Keratinocyte (primary cell): Measurements from ENCODE around the gene NLRP7. TPM values are rescaled to one million over a fixed set of nuclear protein-coding genes. Genes with fewer than 3 reads are reported as not detected.

Experiments used
- DNase-seq: peaks from one replicate; pipeline ENCODE4 v3.0.0-alpha.2; 2011; ENCODE audit warnings: low read depth, missing footprints, low spot score
- FAIRE-seq: peaks from 2 replicates; lab custom pipeline; 2011; peaks lifted over from hg19 to GRCh38; lab: Jason Lieb, UNC
- H2AFZ ChIP-seq: 2 replicates; pipeline ENCODE4 v1.6.0; 2012; ENCODE audit warnings: low read length, control low read depth, inconsistent platforms; ENCODE audit not compliant: control insufficient read depth
- H3K27ac ChIP-seq: 2 replicates; pipeline ENCODE4 v1.5.1; 2011; ENCODE audit warnings: low read length; ENCODE audit not compliant: control insufficient read depth, insufficient read depth
- H3K27me3 ChIP-seq: 3 replicates; pipeline ENCODE4 v1.6.0; 2011; ENCODE audit warnings: low read length; ENCODE audit not compliant: control insufficient read depth, insufficient read depth; ENCODE audit errors: extremely low read depth
- H3K36me3 ChIP-seq, 2 experiments: 2 replicates in 1 of 2; 3 replicates in 1 of 2; pipeline ENCODE4 v1.5.1; 2011; ENCODE audit warnings: low read length in 2 of 2, mild to moderate bottlenecking in 1 of 2; ENCODE audit not compliant: control insufficient read depth in 2 of 2, insufficient read depth in 2 of 2; ENCODE audit errors: extremely low read depth in 1 of 2
- H3K4me1 ChIP-seq: 3 replicates; pipeline ENCODE4 v1.5.1; 2011; ENCODE audit warnings: low read length; ENCODE audit not compliant: control insufficient read depth, insufficient read depth; ENCODE audit errors: extremely low read depth
- H3K4me2 ChIP-seq: 3 replicates; pipeline ENCODE4 v1.6.0; 2011; ENCODE audit warnings: low read depth, low read length; ENCODE audit not compliant: control insufficient read depth, insufficient read depth; ENCODE audit errors: extremely low read depth
- H3K4me3 ChIP-seq, 3 experiments: fragments of 200-600 bp in 1 of 3; sonication (generic) in 1 of 3; 2 replicates in 2 of 3; 3 replicates in 1 of 3; pipeline ENCODE4 v1.5.1; 2011 to 2016; ENCODE audit warnings: low read length in 3 of 3, mild to moderate bottlenecking in 3 of 3, control low read depth in 2 of 3, inconsistent platforms in 1 of 3, low read depth in 1 of 3, mixed read lengths in 1 of 3, mixed run types in 1 of 3, moderate library complexity in 1 of 3; ENCODE audit not compliant: control insufficient read depth in 2 of 3, insufficient read depth in 2 of 3; ENCODE audit errors: extremely low read depth in 1 of 3
- H3K79me2 ChIP-seq: 2 replicates; pipeline ENCODE4 v1.6.0; 2012; ENCODE audit warnings: low read length; ENCODE audit not compliant: control insufficient read depth, insufficient read depth
- H3K9ac ChIP-seq: 3 replicates; pipeline ENCODE4 v1.6.0; 2011; ENCODE audit warnings: low read length; ENCODE audit not compliant: control insufficient read depth, insufficient read depth; ENCODE audit errors: extremely low read depth
- H3K9me1 ChIP-seq: 3 replicates; pipeline ENCODE4 v1.6.0; 2011; ENCODE audit warnings: low read length; ENCODE audit not compliant: control insufficient read depth, insufficient read depth; ENCODE audit errors: extremely low read depth
- H3K9me3 ChIP-seq: 2 replicates; pipeline ENCODE4 v1.5.1; 2012; ENCODE audit warnings: low read depth, low read length; ENCODE audit not compliant: control insufficient read depth
- H4K20me1 ChIP-seq: 3 replicates; pipeline ENCODE4 v1.6.0; 2011; ENCODE audit warnings: low read length; ENCODE audit not compliant: control insufficient read depth, insufficient read depth; ENCODE audit errors: extremely low read depth
- CTCF ChIP-seq, 3 experiments: IDR thresholded peaks in 1 of 3; conservative IDR thresholded peaks in 1 of 3; optimal IDR thresholded peaks in 1 of 3; 2 replicates in 2 of 3; 3 replicates in 1 of 3; pipeline versions ENCODE3 to v1.5.1; 2011; ENCODE audit warnings: low read length in 3 of 3, mild to moderate bottlenecking in 3 of 3, moderate library complexity in 2 of 3, control low read depth in 1 of 3, inconsistent platforms in 1 of 3; ENCODE audit not compliant: insufficient read depth in 2 of 3; ENCODE audit errors: extremely low read depth in 1 of 3
- EZH2 ChIP-seq: IDR thresholded peaks from one replicate; pipeline ENCODE4 v1.6.1; 2012; ENCODE audit warnings: inconsistent platforms, mild to moderate bottlenecking, low read length, moderate library complexity
- dilution Hi-C: fragments of 300-500 bp; cut with MboI; formaldehyde crosslinking; loops from one replicate; pipeline ENCODE4 v1.7.0; 2020; ENCODE audit warnings: low sequenced_read_pairs; ENCODE audit not compliant: extremely low pct_ligation_motif_present
- polyA plus RNA-seq, 5 experiments: library from polyadenylated mRNA; depleted of rRNA in 3 of 5; stranded (reverse) in 3 of 5; stranded (forward) in 1 of 5; unstranded in 1 of 5; fragments of >200 nt; gene quantifications; 1 replicate in 1 of 5; 2 replicates in 3 of 5; 3 replicates in 1 of 5; pipeline versions ENCODE4 v1.2.1 to v1.2.3, GENCODE V29; 2011 to 2012; ENCODE audit warnings: missing spikeins in 2 of 5, low read depth in 1 of 5, low replicate concordance in 1 of 5

Gene NLRP7
- polyA plus RNA-seq, 1 donor (not counting 4 experiments of a cell fraction or from before 2014, with no cell fraction given), result not detected

GRCh38 chr19:54938906-54939305 is 8.4 kb downstream of the NLRP7 start:
- no peaks in the 10 kb centered on the region for H4K20me1 ChIP-seq
- no peaks in the 10 kb centered on the region for H3K9me1 ChIP-seq
- H3K9ac ChIP-seq, result no peak overlapping the region
- H3K4me3 ChIP-seq, result no peak overlapping the region
- H3K27me3 ChIP-seq, result no peaks in the 10 kb centered on the region
- TF ChIP-seq EZH2 (no peak), CTCF (optimal IDR thresholded peaks at IDR 0.05 in 1 of 3, IDR thresholded peaks at IDR 0.05 in 1 of 3, conservative IDR thresholded peaks at IDR 0.05 in 1 of 3; ENCODE audit: extremely low read depth in 1 of 3, insufficient read depth in 2 of 3, low read length in 3 of 3) (no peak)
- no peaks in the 10 kb centered on the region for H3K79me2 ChIP-seq
- H2AFZ ChIP-seq, result no peak overlapping the region
- H3K36me3 ChIP-seq, result no peaks in the 10 kb centered on the region
- DNase-seq, result no peak
- H3K4me2 ChIP-seq, result no peak overlapping the region
- dilution Hi-C loops, result no loop called here
- no peak overlapping the region for H3K27ac ChIP-seq
- peaks cover 4% of the 10 kb centered on the region for H3K9me3 ChIP-seq
- H3K4me1 ChIP-seq, result no peaks in the 10 kb centered on the region
- FAIRE-seq, result no peak

- H2AFZ ChIP-seq, result no peak overlapping the region
- no peaks in the 10 kb centered on the region for H4K20me1 ChIP-seq
- DNase-seq (no peak), FAIRE-seq (no peak)
- no peaks in the 10 kb centered on the region for H3K79me2 ChIP-seq
- no peaks in the 10 kb centered on the region for H3K4me1 ChIP-seq
- no peak overlapping the region for H3K27ac ChIP-seq
- TF ChIP-seq EZH2 (no peak), CTCF (optimal IDR thresholded peaks at IDR 0.05 in 1 of 3, IDR thresholded peaks at IDR 0.05 in 1 of 3, conservative IDR thresholded peaks at IDR 0.05 in 1 of 3; ENCODE audit: extremely low read depth in 1 of 3, insufficient read depth in 2 of 3, low read length in 3 of 3) (no peak)
- H3K36me3 ChIP-seq, result no peaks in the 10 kb centered on the region
- H3K9me3 ChIP-seq, result peaks cover 4% of the 10 kb centered on the region
- dilution Hi-C loops, result no loop called here
- H3K4me2 ChIP-seq, result no peak overlapping the region
- no peaks in the 10 kb centered on the region for H3K27me3 ChIP-seq
- H3K9ac ChIP-seq, result no peak overlapping the region
- no peaks in the 10 kb centered on the region for H3K9me1 ChIP-seq
- H3K4me3 ChIP-seq, result no peak overlapping the region
Observed at GRCh38 chr19:54937926-54938325, 9.4 kb downstream of the NLRP7 start.
